ENCODE measurements around the gene PAGR1.

- TF ChIP-seq RARB (CRISPR knock-in tag; IDR thresholded peaks at IDR 0.05) = no peak
- TF ChIP-seq TCF4 (CRISPR knock-in tag; IDR thresholded peaks at IDR 0.05; ENCODE audit: borderline replicate concordance) = no peak
- TF ChIP-seq CREB5 (CRISPR knock-in tag; IDR thresholded peaks at IDR 0.05; ENCODE audit: low read depth) = no peak
- no peak for TF ChIP-seq ZNF70 (CRISPR knock-in tag; IDR thresholded peaks at IDR 0.05)
- no peak for TF ChIP-seq CSDC2 (CRISPR knock-in tag; IDR thresholded peaks at IDR 0.05)
- TF ChIP-seq ARNTL (CRISPR knock-in tag; IDR thresholded peaks at IDR 0.05; ENCODE audit: borderline replicate concordance, low read depth) = no peak
These were observed 24.8 kb upstream of the PAGR1 start for GRCh38 chr16:29790949-29791844.

All from SK-N-SH treated with all-trans-retinoic acid at 6 μM for 48 hours (cell line).